Mucosa of rectum (tissue), 2 donors: ENCODE measurements around the gene GMFB.

ENCODE experiments used
- H3K27ac ChIP-seq, 2 donors: one replicate each; pipeline ENCODE4 v1.7.0; 2013; ENCODE audit warnings: inconsistent platforms in 2 of 2, low read depth in 2 of 2, low read length in 2 of 2
- H3K27me3 ChIP-seq, 2 donors: one replicate each; pipeline ENCODE4 v1.7.0; 2013; ENCODE audit warnings: low read length in 2 of 2; ENCODE audit not compliant: control insufficient read depth in 2 of 2, insufficient read depth in 2 of 2
- H3K36me3 ChIP-seq, 2 donors: one replicate each; pipeline ENCODE4 v1.7.0; 2013; ENCODE audit warnings: low read length in 2 of 2; ENCODE audit not compliant: control insufficient read depth in 2 of 2, insufficient read depth in 2 of 2
- H3K4me1 ChIP-seq, 2 donors: one replicate each; pipeline ENCODE4 v1.7.0; 2013; ENCODE audit warnings: low read length in 2 of 2, mild to moderate bottlenecking in 1 of 2; ENCODE audit not compliant: control insufficient read depth in 2 of 2, insufficient read depth in 2 of 2
- H3K4me3 ChIP-seq, 2 donors: one replicate each; pipeline ENCODE4 v1.7.0; 2013; ENCODE audit warnings: low read length in 2 of 2
- H3K9ac ChIP-seq, 2 donors: one replicate each; pipeline ENCODE4 v1.7.0; 2013; ENCODE audit warnings: low read length in 2 of 2, low read depth in 1 of 2, mild to moderate bottlenecking in 1 of 2
- H3K9me3 ChIP-seq, 2 donors: one replicate each; pipeline ENCODE4 v1.7.0; 2013; ENCODE audit warnings: low read length in 2 of 2; ENCODE audit not compliant: control insufficient read depth in 2 of 2
- donor health status: healthy.
- donor health status: Normal muscosa, but diverticular disease.

GMFB gene

GRCh38 chr14:54497224-54497623, 8.4 kb upstream of the GMFB start:
- Histone ChIP-seq H3K27me3 (no peaks in the 10 kb centered on the region), H3K9me3 (no peaks in the 10 kb centered on the region), H3K4me1 (peaks cover 10 to 19% of the 10 kb centered on the region in 2 donors), H3K36me3 (no peaks in the 10 kb centered on the region), H3K27ac (no peak overlapping the region), H3K4me3 (no peak overlapping the region), H3K9ac (no peak overlapping the region)

- Histone ChIP-seq H3K9me3 (no peaks in the 10 kb centered on the region), H3K4me1 (peaks cover 11 to 19% of the 10 kb centered on the region in 2 donors)
Observed at GRCh38 chr14:54493293-54493692, 4.5 kb upstream of the GMFB start.

GRCh38 chr14:54490445-54491175, 1.8 kb upstream of the GMFB start:
- Histone ChIP-seq H3K9me3 (no peaks in the 10 kb centered on the region), H3K27me3 (no peaks in the 10 kb centered on the region), H3K4me1 (peaks cover 7 to 16% of the 10 kb centered on the region in 2 donors), H3K27ac (no peak overlapping the region), H3K36me3 (peaks cover 0 to 2% of the 10 kb centered on the region in 2 donors), H3K4me3 (no peak overlapping the region), H3K9ac (no peak overlapping the region)

More at GRCh38 chr14:54493293-54493692, 4.5 kb upstream of the GMFB start:
- Histone ChIP-seq H3K9ac (no peak overlapping the region), H3K4me3 (peak overlapping the region; percentile 53 to 56), H3K27me3 (no peaks in the 10 kb centered on the region), H3K36me3 (no peaks in the 10 kb centered on the region), H3K27ac (no peak overlapping the region)

- Histone ChIP-seq H3K4me3 (peak overlapping the region; percentile 86 to 98), H3K9me3 (no peaks in the 10 kb centered on the region), H3K27ac (peak overlapping the region in 1 of 2 donors; percentile 83), H3K9ac (peak overlapping the region in 1 of 2 donors; percentile 84), H3K4me1 (peaks cover 8 to 16% of the 10 kb centered on the region in 2 donors), H3K27me3 (no peaks in the 10 kb centered on the region), H3K36me3 (peaks cover 0 to 2% of the 10 kb centered on the region in 2 donors)
Observed at GRCh38 chr14:54489731-54490444, 1.1 kb upstream of the GMFB start.

- H3K27me3 ChIP-seq: no peaks in the 10 kb centered on the region
- H3K4me1 ChIP-seq: peaks cover 8 to 22% of the 10 kb centered on the region in 2 donors
- peak overlapping the region; percentile 84 to 96 for H3K9ac ChIP-seq
- H3K27ac ChIP-seq: peak overlapping the region; percentile 83 to 97
- peak overlapping the region; percentile 86 to 98 for H3K4me3 ChIP-seq
- H3K9me3 ChIP-seq: no peaks in the 10 kb centered on the region
- H3K36me3 ChIP-seq: peaks cover 0 to 2% of the 10 kb centered on the region in 2 donors
Observed at GRCh38 chr14:54489318-54489683, 521 bp upstream of the GMFB start.

GRCh38 chr14:54488318-54488645, 498 bp downstream of the GMFB start:
- H3K27me3 ChIP-seq: no peaks in the 10 kb centered on the region
- H3K9me3 ChIP-seq: no peaks in the 10 kb centered on the region
- peaks cover 1 to 2% of the 10 kb centered on the region in 2 donors for H3K36me3 ChIP-seq
- H3K9ac ChIP-seq: peak overlapping the region; percentile 96
- H3K4me3 ChIP-seq: peak overlapping the region; percentile 94 to 98
- H3K27ac ChIP-seq: peak overlapping the region; percentile 96 to 97
- peaks cover 8 to 27% of the 10 kb centered on the region in 2 donors for H3K4me1 ChIP-seq

GRCh38 chr14:54487771-54488170, 1.0 kb downstream of the GMFB start:
- Histone ChIP-seq H3K4me3 (peak overlapping the region; percentile 94 to 98), H3K27me3 (no peaks in the 10 kb centered on the region), H3K36me3 (peaks cover 2 to 3% of the 10 kb centered on the region in 2 donors), H3K9me3 (no peaks in the 10 kb centered on the region), H3K4me1 (peaks cover 8 to 28% of the 10 kb centered on the region in 2 donors), H3K27ac (peak overlapping the region; percentile 96 to 97), H3K9ac (peak overlapping the region; percentile 96)

GRCh38 chr14:54486685-54487084, 2.1 kb downstream of the GMFB start:
- no peak overlapping the region for H3K9ac ChIP-seq
- no peak overlapping the region for H3K27ac ChIP-seq
- H3K9me3 ChIP-seq: no peaks in the 10 kb centered on the region
- peaks cover 8 to 28% of the 10 kb centered on the region in 2 donors for H3K4me1 ChIP-seq
- H3K27me3 ChIP-seq: no peaks in the 10 kb centered on the region
- no peak overlapping the region for H3K4me3 ChIP-seq
- peaks cover 2 to 9% of the 10 kb centered on the region in 2 donors for H3K36me3 ChIP-seq

GRCh38 chr14:54483846-54484245, 4.9 kb downstream of the GMFB start:
- no peak overlapping the region for H3K9ac ChIP-seq
- H3K4me1 ChIP-seq: peaks cover 2 to 23% of the 10 kb centered on the region in 2 donors
- no peaks in the 10 kb centered on the region for H3K9me3 ChIP-seq
- H3K27me3 ChIP-seq: no peaks in the 10 kb centered on the region
- H3K36me3 ChIP-seq: peaks cover 8 to 20% of the 10 kb centered on the region in 2 donors
- no peak overlapping the region for H3K4me3 ChIP-seq
- H3K27ac ChIP-seq: no peak overlapping the region

- peaks cover 2 to 22% of the 10 kb centered on the region in 2 donors for H3K4me1 ChIP-seq
- H3K27ac ChIP-seq: no peak overlapping the region
- H3K4me3 ChIP-seq: no peak overlapping the region
- no peak overlapping the region for H3K9ac ChIP-seq
- no peaks in the 10 kb centered on the region for H3K27me3 ChIP-seq
- H3K9me3 ChIP-seq: no peaks in the 10 kb centered on the region
- H3K36me3 ChIP-seq: peaks cover 12 to 26% of the 10 kb centered on the region in 2 donors
Observed at GRCh38 chr14:54483073-54483745, 5.6 kb downstream of the GMFB start.
